ENCODE results near the gene OTOGL.
"Not testable (repeated sequence)": the region's sequence is repeated elsewhere in the genome, so short reads cannot be mapped to it uniquely, and the experiment has no call there.

Gene OTOGL

DNA sequence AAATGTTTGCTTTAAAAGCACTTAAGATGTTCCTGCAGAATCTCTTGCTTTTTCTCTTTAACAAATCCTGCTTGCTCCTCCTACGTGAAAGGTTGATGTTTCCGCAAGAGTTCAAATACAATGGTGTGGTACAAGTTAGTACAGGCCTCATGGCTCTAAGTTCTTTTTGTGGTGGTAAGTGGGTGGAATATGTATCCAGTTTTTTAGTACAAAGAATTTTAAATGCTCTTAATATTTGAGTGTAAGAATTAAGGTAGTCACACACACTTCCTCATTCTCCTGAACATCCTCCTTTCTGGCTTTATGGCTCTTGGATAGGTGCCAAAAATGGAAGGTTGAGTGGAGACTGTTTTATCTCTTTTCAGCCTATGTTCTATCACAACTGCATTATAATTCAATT is 1.8 kb downstream of the OTOGL start:
- no peak for TF ChIP-seq ZNF274 (IDR thresholded peaks at IDR 0.05; ENCODE audit: low read depth, low read length)
- H3K4me3 ChIP-seq (ENCODE audit: low read length) = no peak overlapping the region

- TF ChIP-seq ZNF274 (IDR thresholded peaks at IDR 0.05; ENCODE audit: low read depth, low read length) = no peak
- H3K4me3 ChIP-seq (ENCODE audit: low read length) = no peak overlapping the region
Measured at GRCh38 chr12:80107221-80107620, 7.9 kb downstream of the OTOGL start.

- TF ChIP-seq ZNF274 (IDR thresholded peaks at IDR 0.05; ENCODE audit: low read depth, low read length) = no peak
- no peak overlapping the region for H3K4me3 ChIP-seq (ENCODE audit: low read length)
Measured at GRCh38 chr12:80116735-80117134, 17.4 kb downstream of the OTOGL start.

DNA sequence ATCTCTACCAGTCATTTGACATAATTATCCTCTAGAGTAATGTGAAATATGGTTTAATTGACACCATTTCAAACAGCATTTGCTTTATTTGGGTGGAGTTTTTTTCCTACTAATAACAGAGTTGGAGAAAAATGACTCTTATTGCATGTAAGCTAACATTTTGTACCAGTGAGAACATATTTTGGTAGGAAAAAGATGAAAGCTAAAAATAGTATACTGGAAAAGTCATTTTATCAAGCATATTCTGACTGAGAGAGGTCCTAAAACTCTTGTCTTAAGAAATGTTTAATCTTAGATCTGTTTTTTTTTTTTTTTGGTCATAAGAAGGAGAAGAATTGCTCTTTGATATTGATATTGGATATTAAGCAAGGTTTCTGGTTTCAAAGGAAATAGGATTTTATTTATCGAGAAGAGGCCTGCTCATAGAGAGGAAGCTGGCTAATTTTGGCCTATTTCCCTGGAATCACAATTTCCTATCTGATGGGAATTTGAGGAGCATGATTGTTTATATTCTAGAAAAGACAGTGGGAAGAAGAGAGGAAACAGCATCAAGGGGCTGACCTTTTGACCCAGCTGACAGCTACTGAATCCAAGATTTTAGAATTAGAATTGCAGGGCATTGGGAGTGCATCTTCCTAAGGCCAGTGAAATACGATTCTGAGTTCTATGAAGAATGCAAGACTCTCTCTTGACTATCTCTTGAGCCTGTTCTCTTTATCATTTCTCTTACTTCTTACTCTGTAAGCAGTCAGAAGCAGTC is 19.4 kb downstream of the OTOGL start:
- no peak overlapping the region for H3K4me3 ChIP-seq (ENCODE audit: low read length)
- TF ChIP-seq ZNF274 (IDR thresholded peaks at IDR 0.05; ENCODE audit: low read depth, low read length) = no peak

DNA sequence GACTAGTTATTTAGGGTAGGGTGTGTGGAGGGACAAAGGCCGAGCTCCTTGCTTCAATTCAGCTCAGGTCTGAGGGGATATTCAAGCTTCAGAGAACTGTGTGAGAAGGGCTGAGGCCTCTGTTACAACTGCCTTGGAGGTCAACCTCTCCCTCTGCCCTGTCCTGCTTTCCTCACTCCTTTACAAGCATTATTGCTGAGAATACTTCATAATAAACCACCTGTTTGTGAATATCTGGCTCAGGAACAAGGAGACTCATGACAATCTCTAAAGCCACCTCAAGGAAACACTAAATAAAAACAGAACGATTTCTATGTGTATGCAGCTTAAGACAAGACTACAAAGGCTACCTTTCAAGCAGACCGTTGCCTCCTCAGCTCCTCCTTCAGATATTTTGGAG is 21.7 kb downstream of the OTOGL start:
- no peak overlapping the region for H3K4me3 ChIP-seq (ENCODE audit: low read length)
- TF ChIP-seq ZNF274 (IDR thresholded peaks at IDR 0.05; ENCODE audit: low read depth, low read length) = no peak

- no peak for TF ChIP-seq ZNF274 (IDR thresholded peaks at IDR 0.05; ENCODE audit: low read depth, low read length)
- no peak overlapping the region for H3K4me3 ChIP-seq (ENCODE audit: low read length)
Measured at GRCh38 chr12:80121661-80122060, 22.3 kb downstream of the OTOGL start.

DNA sequence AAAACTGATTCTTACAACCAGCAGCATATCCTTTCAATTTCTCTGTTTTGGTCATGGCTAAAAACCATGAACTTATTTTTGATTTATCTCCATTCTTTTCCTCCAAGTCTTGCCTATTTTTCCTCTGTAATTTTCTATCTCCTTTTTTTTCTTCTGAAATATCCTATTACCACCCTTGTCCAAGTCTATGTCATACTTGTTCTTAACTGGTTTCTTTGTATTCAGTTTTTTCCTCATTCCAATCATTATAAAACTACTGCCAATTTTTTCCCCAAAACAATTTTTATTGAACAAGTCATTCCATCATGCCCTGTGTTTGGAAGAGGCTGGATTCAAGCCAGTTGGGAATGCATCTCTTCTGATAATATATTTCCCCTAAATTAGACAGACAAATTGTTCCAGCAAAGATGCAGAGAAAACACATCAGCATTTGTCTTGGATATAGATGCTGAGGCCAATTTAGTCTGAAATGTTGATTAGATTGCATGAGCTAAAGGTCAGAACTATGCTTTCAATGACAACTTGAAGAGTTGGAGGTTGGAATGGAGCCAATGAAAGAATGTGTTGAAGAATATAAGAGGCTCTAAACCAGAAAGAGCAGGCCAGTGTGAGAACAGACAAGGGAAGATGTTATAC is 30.7 kb downstream of the OTOGL start:
- H3K4me3 ChIP-seq (ENCODE audit: low read length) = no peak overlapping the region
- no peak for TF ChIP-seq ZNF274 (IDR thresholded peaks at IDR 0.05; ENCODE audit: low read depth, low read length)

DNA sequence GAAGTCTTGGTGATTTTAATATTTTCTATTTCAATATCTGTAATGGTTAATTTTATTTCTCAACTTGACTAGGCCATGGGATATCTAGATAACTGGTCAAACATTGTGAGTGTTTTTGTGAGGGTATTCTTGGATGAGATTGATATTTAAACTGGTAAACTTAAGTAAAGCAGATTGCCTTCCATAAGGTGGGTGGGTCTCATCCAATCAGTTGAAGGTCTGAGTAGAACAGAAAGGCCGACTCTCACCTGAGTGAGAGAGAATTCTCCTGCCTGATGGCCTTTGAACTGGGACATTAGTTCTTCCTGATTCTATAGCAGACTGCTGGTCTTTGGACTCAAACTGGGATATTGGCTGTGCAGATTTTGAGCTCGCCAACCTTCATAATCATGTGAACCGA is 36.3 kb downstream of the OTOGL start:
- no peak for TF ChIP-seq ZNF274 (IDR thresholded peaks at IDR 0.05; ENCODE audit: low read depth, low read length)
- H3K4me3 ChIP-seq (ENCODE audit: low read length) = no peak overlapping the region

GRCh38 chr12:80140005-80140404 is 40.7 kb downstream of the OTOGL start:
- H3K4me3 ChIP-seq (ENCODE audit: low read length) = no peak overlapping the region
- no peak for TF ChIP-seq ZNF274 (IDR thresholded peaks at IDR 0.05; ENCODE audit: low read depth, low read length)

- no peak for TF ChIP-seq ZNF274 (IDR thresholded peaks at IDR 0.05; ENCODE audit: low read depth, low read length)
- H3K4me3 ChIP-seq (ENCODE audit: low read length) = no peak overlapping the region
Measured at GRCh38 chr12:80142640-80143039, 43.3 kb downstream of the OTOGL start.

- no peak overlapping the region for H3K4me3 ChIP-seq (ENCODE audit: low read length)
- no peak for TF ChIP-seq ZNF274 (IDR thresholded peaks at IDR 0.05; ENCODE audit: low read depth, low read length)
Measured at GRCh38 chr12:80143537-80143936, 44.2 kb downstream of the OTOGL start.

- not testable (repeated sequence) for H3K4me3 ChIP-seq (ENCODE audit: low read length)
Measured at GRCh38 chr12:80149547-80150313, 50.4 kb downstream of the OTOGL start.

DNA sequence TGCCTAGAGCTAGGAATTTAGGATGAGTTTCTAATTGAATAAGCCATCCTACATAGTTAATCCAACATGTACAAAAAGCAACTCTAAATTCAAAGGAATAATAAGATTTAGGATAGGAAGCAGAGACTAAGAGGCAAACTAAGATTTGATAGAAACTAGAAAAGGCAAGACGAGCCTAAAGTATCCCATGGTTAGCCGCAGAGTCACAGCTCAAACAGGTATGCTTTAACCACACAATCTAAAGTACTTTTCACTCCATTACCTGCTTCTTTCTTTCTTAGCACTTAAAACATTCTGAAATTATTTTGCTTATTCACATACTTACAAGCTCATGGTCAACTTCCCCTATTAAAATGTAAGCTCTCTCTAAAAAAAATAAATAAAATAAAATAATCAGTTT is 51.8 kb downstream of the OTOGL start:
- H3K4me3 ChIP-seq (ENCODE audit: low read length) = no peak overlapping the region
- no peak for TF ChIP-seq ZNF274 (IDR thresholded peaks at IDR 0.05; ENCODE audit: low read depth, low read length)

- no peak for TF ChIP-seq ZNF274 (IDR thresholded peaks at IDR 0.05; ENCODE audit: low read depth, low read length)
- H3K4me3 ChIP-seq (ENCODE audit: low read length) = no peak overlapping the region
Measured at GRCh38 chr12:80154261-80154660, 54.9 kb downstream of the OTOGL start.

- TF ChIP-seq ZNF274 (IDR thresholded peaks at IDR 0.05; ENCODE audit: low read depth, low read length) = no peak
Measured at GRCh38 chr12:80156306-80156705, 57.0 kb downstream of the OTOGL start.

More at GRCh38 chr12:80156306-80156705, 57.0 kb downstream of the OTOGL start:
- H3K4me3 ChIP-seq (ENCODE audit: low read length) = no peak overlapping the region
